GM12878 (cell line): ENCODE data around the gene SLC4A8.

Experiments used
- CEBPB ChIP-seq, 2 experiments: fragments of 150-350 bp in 1 of 2; IDR thresholded peaks; 2 replicates each; pipeline ENCODE4 v1.6.1; 2012 to 2014; ENCODE audit warnings: low read depth in 2 of 2, low read length in 2 of 2, borderline replicate concordance in 1 of 2, inconsistent platforms in 1 of 2
- CTCF ChIP-seq, 3 experiments: IDR thresholded peaks in 2 of 3; conservative IDR thresholded peaks in 1 of 3; 2 replicates each; pipeline ENCODE4 v1.5.1; 2011; ENCODE audit warnings: low read depth in 3 of 3, low read length in 3 of 3, mild to moderate bottlenecking in 3 of 3, control low read depth in 2 of 3, moderate library complexity in 2 of 3, inconsistent platforms in 1 of 3, mixed read lengths in 1 of 3; ENCODE audit not compliant: control insufficient read depth in 2 of 3, insufficient read depth in 1 of 3; ENCODE audit errors: extremely low read depth in 1 of 3
- KAT2A ChIP-seq: conservative IDR thresholded peaks from 2 replicates; pipeline ENCODE4 v1.6.1; 2011; ENCODE audit warnings: low read depth, low read length; ENCODE audit not compliant: control insufficient read depth
- NR2C1 ChIP-seq: fragments of 450-650 bp; IDR thresholded peaks from 2 replicates; pipeline ENCODE4 v1.6.1; 2017; ENCODE audit warnings: antibody characterized with exemption, mild to moderate bottlenecking, moderate library complexity
- NR2C2 ChIP-seq: IDR thresholded peaks from 2 replicates; pipeline ENCODE4 v1.6.1; 2011; ENCODE audit warnings: borderline replicate concordance, low read depth; ENCODE audit not compliant: control insufficient read depth, insufficient read length
- POLR2AphosphoS5 ChIP-seq: IDR thresholded peaks from 2 replicates; pipeline ENCODE4 v1.6.1; 2011; ENCODE audit warnings: mild to moderate bottlenecking, low read length, inconsistent platforms
- RAD51 ChIP-seq: fragments of 450-650 bp; IDR thresholded peaks from 2 replicates; pipeline ENCODE4 v1.6.1; 2016; ENCODE audit warnings: moderate library complexity, mild to moderate bottlenecking, inconsistent platforms
- SMARCA5 ChIP-seq: fragments of 450-650 bp; IDR thresholded peaks from 2 replicates; pipeline ENCODE4 v1.6.1; 2017; ENCODE audit warnings: mild to moderate bottlenecking
- SPI1 ChIP-seq: IDR thresholded peaks from 2 replicates; pipeline ENCODE4 v1.6.1; 2011; ENCODE audit warnings: low read depth, mild to moderate bottlenecking, low read length, moderate library complexity, borderline replicate concordance; ENCODE audit not compliant: insufficient read depth
- SUZ12 ChIP-seq: fragments of 200-600 bp; sonication (generic); IDR thresholded peaks from one replicate; pipeline ENCODE4 v1.6.1; 2018; ENCODE audit warnings: antibody characterized with exemption, mild to moderate bottlenecking; ENCODE audit not compliant: unreplicated experiment
- TCF12 ChIP-seq: IDR thresholded peaks from 2 replicates; pipeline ENCODE4 v1.6.1; 2011; ENCODE audit warnings: low read depth, mild to moderate bottlenecking, low read length
- TCF3 ChIP-seq: IDR thresholded peaks from 2 replicates; pipeline ENCODE4 v1.6.1; 2012; ENCODE audit warnings: low read depth, mild to moderate bottlenecking, low read length, borderline replicate concordance; ENCODE audit not compliant: insufficient read depth
- USF1 ChIP-seq: IDR thresholded peaks from 2 replicates; pipeline ENCODE4 v1.6.1; 2011; ENCODE audit warnings: borderline replicate concordance, low read depth, mild to moderate bottlenecking, moderate library complexity, mixed read lengths, low read length; ENCODE audit not compliant: insufficient read depth; ENCODE audit errors: extremely low read length
- ZBTB11 ChIP-seq: fragments of 450-650 bp; formaldehyde crosslinking; IDR thresholded peaks from 2 replicates; pipeline ENCODE4 v1.5.0; 2022; ENCODE audit warnings: mild to moderate bottlenecking, missing genetic modification characterization

GRCh38 chr12:51424662-51425539, at the start of gene SLC4A8:
- no peak for TF ChIP-seq CEBPB (IDR thresholded peaks at IDR 0.05; ENCODE audit: borderline replicate concordance in 1 of 2, low read depth in 2 of 2, low read length in 2 of 2)
- no peak for TF ChIP-seq NR2C2
- TF ChIP-seq CTCF (IDR thresholded peaks at IDR 0.05 in 2 of 3, conservative IDR thresholded peaks at IDR 0.05 in 1 of 3; ENCODE audit: control insufficient read depth in 2 of 3, extremely low read depth in 1 of 3, insufficient read depth in 1 of 3, low read depth in 3 of 3, low read length in 3 of 3), result peak; percentile 72 to 88 (median 74)
- no peak for TF ChIP-seq TCF3
- no peak for TF ChIP-seq NR2C1
- no peak for TF ChIP-seq RAD51
- TF ChIP-seq SMARCA5, result 0 out of 2 replicates have a peak, but pooled peaks have one; percentile 33
- no peak for TF ChIP-seq USF1
- TF ChIP-seq SPI1, result no peak
- TF ChIP-seq TCF12, result no peak
- no peak for TF ChIP-seq KAT2A
- no peak for TF ChIP-seq POLR2AphosphoS5
- no peak for TF ChIP-seq ZBTB11
- TF ChIP-seq SUZ12, result no peak
